K562 (cell line): ENCODE data around the gene NACC1. TPM values are rescaled to one million over a fixed set of nuclear protein-coding genes. Genes with fewer than 3 reads are reported as not detected.

Experiments
- ARID2 ChIP-seq: fragments of 450-650 bp; IDR thresholded peaks from 2 replicates; pipeline ENCODE4 v1.6.1; 2017; ENCODE audit warnings: antibody characterized with exemption, mild to moderate bottlenecking
- ASH1L ChIP-seq: fragments of 450-650 bp; IDR thresholded peaks from 2 replicates; pipeline ENCODE4 v1.6.1; 2018; ENCODE audit warnings: borderline replicate concordance, mild to moderate bottlenecking, low read depth; ENCODE audit not compliant: partially characterized antibody
- C11orf30 ChIP-seq: fragments of 450-650 bp; IDR thresholded peaks from 2 replicates; pipeline ENCODE4 v1.6.1; 2016; ENCODE audit warnings: low read depth, mild to moderate bottlenecking
- HCFC1 ChIP-seq: IDR thresholded peaks from 2 replicates; pipeline ENCODE4 v1.6.1; 2012; ENCODE audit warnings: low read depth, low read length, improper control_type of control experiment
- NFE2L1 ChIP-seq: fragments of 450-650 bp; IDR thresholded peaks from 2 replicates; pipeline ENCODE4 v1.6.1; 2016; ENCODE audit warnings: missing genetic modification characterization, low read depth, mild to moderate bottlenecking, missing compliant biosample characterization, moderate library complexity, borderline replicate concordance
- POLR2AphosphoS2 ChIP-seq: IDR thresholded peaks from 2 replicates; pipeline ENCODE4 v1.6.1; 2012; ENCODE audit warnings: low read length, improper control_type of control experiment
- SNRNP70 ChIP-seq: fragments of 200-400 bp; formaldehyde crosslinking; optimal IDR thresholded peaks from 2 replicates; pipeline ENCODE3; 2017; ENCODE audit warnings: low read depth, low read length
- SREBF1 ChIP-seq: fragments of 150-350 bp; IDR thresholded peaks from 2 replicates; pipeline ENCODE4 v1.6.1; 2014; ENCODE audit warnings: antibody characterized with exemption, low read depth, low read length, borderline replicate concordance
- TEAD1 ChIP-seq, 2 experiments: fragments of 450-650 bp in 1 of 2; sonication (generic) in 1 of 2; formaldehyde crosslinking; IDR thresholded peaks; 2 replicates each; pipeline versions ENCODE4 v1.4.0 to v1.8.0; 2020 to 2022; ENCODE audit warnings: mild to moderate bottlenecking in 2 of 2, missing genetic modification reagents in 1 of 2
- TOE1 ChIP-seq, 2 experiments: fragments of 450-650 bp in 1 of 2; sonication (generic) in 1 of 2; formaldehyde crosslinking in 1 of 2; IDR thresholded peaks; 2 replicates each; pipeline versions ENCODE4 v1.7.1 to v1.8.0; 2016 to 2022; ENCODE audit warnings: borderline replicate concordance in 2 of 2, mild to moderate bottlenecking in 2 of 2, antibody characterized with exemption in 1 of 2, inconsistent platforms in 1 of 2, low read depth in 1 of 2, missing genetic modification reagents in 1 of 2, moderate library complexity in 1 of 2
- U2AF2 ChIP-seq: fragments of 200-400 bp; formaldehyde crosslinking; optimal IDR thresholded peaks from 2 replicates; pipeline ENCODE3; 2017; ENCODE audit warnings: low read depth, mild to moderate bottlenecking, low read length
- XRCC3 ChIP-seq: fragments of 450-650 bp; IDR thresholded peaks from 2 replicates; pipeline ENCODE4 v1.6.1; 2017; ENCODE audit warnings: mild to moderate bottlenecking, moderate library complexity
- ZBTB7A ChIP-seq: IDR thresholded peaks from 2 replicates; pipeline ENCODE4 v1.6.1; 2011; ENCODE audit warnings: low read depth, mild to moderate bottlenecking, low read length, moderate library complexity, borderline replicate concordance; ENCODE audit not compliant: control insufficient read depth
- ZNF197 ChIP-seq: fragments of 200-800 bp; sonication (Bioruptor generic); IDR thresholded peaks from 2 replicates; pipeline ENCODE4 v1.6.1; 2016; ENCODE audit warnings: low read depth, missing genetic modification characterization, missing compliant biosample characterization
- ZNF263 ChIP-seq: sonication (generic); formaldehyde crosslinking; IDR thresholded peaks from 2 replicates; pipeline ENCODE4 v1.8.0; 2022; ENCODE audit warnings: mild to moderate bottlenecking, missing genetic modification reagents, borderline replicate concordance
- ZNF41 ChIP-seq: fragments of 250-450 bp; sonication (Bioruptor Pico); conservative IDR thresholded peaks from 2 replicates; pipeline ENCODE4 v1.4.0; 2020; ENCODE audit warnings: mild to moderate bottlenecking
- polyA plus RNA-seq, 8 experiments: library from polyadenylated mRNA; depleted of rRNA in 4 of 8; stranded (reverse) in 5 of 8; unstranded in 3 of 8; fragments of >200 nt; fragmentation: Nextera tagmentation in 2 of 8; fragmentation: Illumina TruSeq in 1 of 8; extraction: Ambion mirVana in 2 of 8; extraction: Trizol in 1 of 8; gene quantifications; 2 replicates each; pipeline versions ENCODE4 v1.2.1 to v1.2.3, GENCODE V29; 2011 to 2014; ENCODE audit warnings: inconsistent platforms in 1 of 8, missing spikeins in 1 of 8
- total RNA-seq, 7 experiments: library from RNA; depleted of rRNA in 6 of 7; stranded (reverse); fragments of >200 nt in 6 of 7; fragmentation: Illumina TruSeq in 2 of 7; extraction: Trizol in 2 of 7; gene quantifications; 2 replicates each; pipeline versions ENCODE4 v1.2.1 to v1.2.3, GENCODE V29; 2011 to 2021; ENCODE audit warnings: low replicate concordance in 1 of 7
- TF ChIP-seq, protein P1 (sequence below): sonication (generic); formaldehyde crosslinking; IDR thresholded peaks from 2 replicates; pipeline ENCODE4 v1.8.1; 2023; ENCODE audit warnings: mild to moderate bottlenecking, missing genetic modification reagents
- TF ChIP-seq, protein P2 (sequence below), 3 experiments: IDR thresholded peaks in 2 of 3; conservative IDR thresholded peaks in 1 of 3; 2 replicates each; pipeline ENCODE4 v1.5.1; 2011 to 2012; ENCODE audit warnings: low read length in 3 of 3, mild to moderate bottlenecking in 3 of 3, control low read depth in 2 of 3, improper control_type of control experiment in 1 of 3, inconsistent platforms in 1 of 3, low read depth in 1 of 3, mixed read lengths in 1 of 3, moderate library complexity in 1 of 3; ENCODE audit not compliant: insufficient read depth in 2 of 3

NACC1 gene
- total and polyA plus RNA-seq, 9 of the 15 experiments (the other 6 are each of a cell fraction or from before 2014, with no cell fraction given): 0.04 to 96.6 (median 25.8) TPM

DNA sequence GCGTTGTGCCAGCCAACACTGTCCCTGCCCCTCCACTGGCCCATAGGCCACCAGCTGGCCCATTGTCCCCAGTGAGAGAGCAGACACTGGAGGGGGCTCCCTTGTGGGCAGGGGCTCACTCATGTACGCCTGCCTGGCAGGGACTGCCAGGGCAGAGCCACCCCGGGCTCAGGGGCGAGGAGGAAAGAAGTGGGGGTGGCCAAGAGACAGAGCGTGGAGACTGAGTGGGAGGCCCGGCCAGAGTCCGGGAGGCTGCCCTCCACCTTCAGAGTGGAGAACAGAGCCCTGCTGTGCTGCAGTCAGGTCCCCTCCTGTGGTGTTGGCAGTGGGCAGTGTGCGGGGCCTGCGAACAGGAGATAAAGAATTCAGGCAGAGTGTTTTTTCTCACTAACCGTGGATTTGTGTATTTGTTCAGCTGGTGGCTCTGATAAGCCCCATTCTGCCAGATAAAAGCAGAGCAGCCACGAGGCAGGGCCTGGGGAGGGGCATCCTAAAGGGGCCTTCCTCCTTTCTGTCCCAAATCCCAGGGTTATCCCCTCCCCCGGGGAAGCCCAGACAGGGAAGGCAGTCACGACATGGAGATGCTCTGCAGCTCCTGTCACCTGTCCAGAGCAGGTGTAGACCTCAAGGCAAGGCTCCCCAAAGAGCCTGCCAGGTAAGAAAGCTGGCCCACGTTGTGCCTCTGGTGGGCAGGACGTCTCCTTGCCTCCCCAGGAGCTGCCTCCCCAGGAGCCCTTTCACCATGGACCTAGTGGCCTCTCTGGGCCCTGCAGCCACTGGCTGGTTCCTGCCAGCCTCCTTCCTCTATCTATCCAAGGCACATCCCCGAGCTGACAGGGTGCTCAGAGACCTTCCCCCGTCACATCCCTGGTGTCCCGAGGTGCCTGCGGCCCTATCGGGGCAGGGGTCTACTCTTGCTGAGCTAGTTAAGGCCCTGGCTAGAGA lies 48.4 kb upstream of the NACC1 start (continued):
- TF ChIP-seq ZNF197 (CRISPR knock-in tag) (peak; percentile 88), U2AF2 (no peak), ZBTB7A (peak; percentile 54; the same call in 1 of the 2 replicates), SNRNP70 (no peak), ZNF41 (CRISPR knock-in tag) (0 out of 2 replicates have a peak, but pooled peaks have one; percentile 22), POLR2AphosphoS2 (no peak), ARID2 (no peak), ZNF263 (CRISPR knock-in tag) (peak; percentile 54; the same call in 1 of the 2 replicates), XRCC3 (no peak), ASH1L (no peak), HCFC1 (no peak), TEAD1 (CRISPR knock-in tag; IDR thresholded peaks at IDR 0.05) (peak in 1 of 2 experiments; percentile 73; a peak in 1 of 4 replicates), SREBF1 (no peak), TOE1 (IDR thresholded peaks at IDR 0.05; ENCODE audit: borderline replicate concordance) (peak; percentile 79), TOE1 (CRISPR knock-in tag; IDR thresholded peaks at IDR 0.05; ENCODE audit: borderline replicate concordance, low read depth) (no peak), NFE2L1 (tag) (no peak), C11orf30 (no peak)
- TF ChIP-seq, protein P1, sequence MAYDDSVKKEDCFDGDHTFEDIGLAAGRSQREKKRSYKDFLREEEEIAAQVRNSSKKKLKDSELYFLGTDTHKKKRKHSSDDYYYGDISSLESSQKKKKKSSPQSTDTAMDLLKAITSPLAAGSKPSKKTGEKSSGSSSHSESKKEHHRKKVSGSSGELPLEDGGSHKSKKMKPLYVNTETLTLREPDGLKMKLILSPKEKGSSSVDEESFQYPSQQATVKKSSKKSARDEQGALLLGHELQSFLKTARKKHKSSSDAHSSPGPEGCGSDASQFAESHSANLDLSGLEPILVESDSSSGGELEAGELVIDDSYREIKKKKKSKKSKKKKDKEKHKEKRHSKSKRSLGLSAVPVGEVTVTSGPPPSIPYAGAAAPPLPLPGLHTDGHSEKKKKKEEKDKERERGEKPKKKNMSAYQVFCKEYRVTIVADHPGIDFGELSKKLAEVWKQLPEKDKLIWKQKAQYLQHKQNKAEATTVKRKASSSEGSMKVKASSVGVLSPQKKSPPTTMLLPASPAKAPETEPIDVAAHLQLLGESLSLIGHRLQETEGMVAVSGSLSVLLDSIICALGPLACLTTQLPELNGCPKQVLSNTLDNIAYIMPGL (CRISPR knock-in tag): no peak
- TF ChIP-seq, protein P2, sequence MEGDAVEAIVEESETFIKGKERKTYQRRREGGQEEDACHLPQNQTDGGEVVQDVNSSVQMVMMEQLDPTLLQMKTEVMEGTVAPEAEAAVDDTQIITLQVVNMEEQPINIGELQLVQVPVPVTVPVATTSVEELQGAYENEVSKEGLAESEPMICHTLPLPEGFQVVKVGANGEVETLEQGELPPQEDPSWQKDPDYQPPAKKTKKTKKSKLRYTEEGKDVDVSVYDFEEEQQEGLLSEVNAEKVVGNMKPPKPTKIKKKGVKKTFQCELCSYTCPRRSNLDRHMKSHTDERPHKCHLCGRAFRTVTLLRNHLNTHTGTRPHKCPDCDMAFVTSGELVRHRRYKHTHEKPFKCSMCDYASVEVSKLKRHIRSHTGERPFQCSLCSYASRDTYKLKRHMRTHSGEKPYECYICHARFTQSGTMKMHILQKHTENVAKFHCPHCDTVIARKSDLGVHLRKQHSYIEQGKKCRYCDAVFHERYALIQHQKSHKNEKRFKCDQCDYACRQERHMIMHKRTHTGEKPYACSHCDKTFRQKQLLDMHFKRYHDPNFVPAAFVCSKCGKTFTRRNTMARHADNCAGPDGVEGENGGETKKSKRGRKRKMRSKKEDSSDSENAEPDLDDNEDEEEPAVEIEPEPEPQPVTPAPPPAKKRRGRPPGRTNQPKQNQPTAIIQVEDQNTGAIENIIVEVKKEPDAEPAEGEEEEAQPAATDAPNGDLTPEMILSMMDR (IDR thresholded peaks at IDR 0.05 in 2 of 3, conservative IDR thresholded peaks at IDR 0.05 in 1 of 3; ENCODE audit: insufficient read depth in 2 of 3, low read depth in 1 of 3, low read length in 3 of 3): peak in 2 of 3 experiments; percentile 19 to 48; a peak in 3 of 6 replicates
